GM19438 (cell line): ENCODE data around the gene KCTD13.

Experiments used
- ATAC-seq: cut with Tn5 transposase; IDR thresholded peaks from one replicate; pipeline ENCODE4 v1.9.1; 2021; ENCODE audit warnings: low read depth; ENCODE audit not compliant: unreplicated experiment

The KCTD13 gene

DNA sequence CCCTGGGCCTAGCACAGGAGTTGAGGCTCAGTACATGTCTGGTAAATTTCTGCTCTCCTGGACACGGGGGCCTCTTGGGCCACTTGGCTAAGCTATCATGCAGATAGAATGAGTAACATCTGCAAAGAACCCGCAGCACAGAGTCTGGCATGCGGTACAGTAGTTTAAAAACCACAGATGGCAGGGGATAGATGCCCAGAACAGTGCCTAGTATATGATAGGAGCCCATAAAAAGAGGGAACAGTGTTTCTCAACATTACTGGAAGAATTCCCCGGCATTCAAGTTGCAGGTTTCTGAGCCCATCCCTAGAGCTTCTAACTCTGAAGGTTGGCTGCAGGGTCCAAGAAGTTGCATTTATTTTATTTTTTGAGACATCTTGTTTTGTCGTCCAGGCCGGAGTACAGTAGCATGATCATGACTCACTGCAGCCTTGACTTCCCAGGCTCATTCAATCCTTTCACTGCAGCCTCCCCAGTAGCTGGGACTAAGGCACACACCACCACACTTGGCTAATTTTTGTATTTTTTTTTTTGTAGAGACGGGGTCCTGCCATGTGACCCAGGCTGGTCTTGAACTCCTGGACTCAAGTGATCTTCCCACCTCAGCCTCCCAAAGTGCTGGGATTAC, 68.8 kb downstream of the KCTD13 start:
- ATAC-seq: no peak
